Stimulated activated CD8-positive, alpha-beta memory T cell treated with anti-CD3 and anti-CD28 coated beads, Interleukin-7, amount 100 ng/mL, for 4 hours (primary cell): ENCODE results near the gene PPFIA3.
A peak's percentile ranks its signal among the peaks of the same experiment; 100 is the strongest.
"Not testable (repeated sequence)": the region's sequence is repeated elsewhere in the genome, so short reads cannot be mapped to it uniquely, and the experiment has no call there.

ENCODE experiments used
- DNase-seq, 2 donors: peaks; one replicate each; pipeline ENCODE4 v3.0.0-alpha.2; 2020; ENCODE audit warnings: low read depth in 2 of 2

The PPFIA3 gene

DNA sequence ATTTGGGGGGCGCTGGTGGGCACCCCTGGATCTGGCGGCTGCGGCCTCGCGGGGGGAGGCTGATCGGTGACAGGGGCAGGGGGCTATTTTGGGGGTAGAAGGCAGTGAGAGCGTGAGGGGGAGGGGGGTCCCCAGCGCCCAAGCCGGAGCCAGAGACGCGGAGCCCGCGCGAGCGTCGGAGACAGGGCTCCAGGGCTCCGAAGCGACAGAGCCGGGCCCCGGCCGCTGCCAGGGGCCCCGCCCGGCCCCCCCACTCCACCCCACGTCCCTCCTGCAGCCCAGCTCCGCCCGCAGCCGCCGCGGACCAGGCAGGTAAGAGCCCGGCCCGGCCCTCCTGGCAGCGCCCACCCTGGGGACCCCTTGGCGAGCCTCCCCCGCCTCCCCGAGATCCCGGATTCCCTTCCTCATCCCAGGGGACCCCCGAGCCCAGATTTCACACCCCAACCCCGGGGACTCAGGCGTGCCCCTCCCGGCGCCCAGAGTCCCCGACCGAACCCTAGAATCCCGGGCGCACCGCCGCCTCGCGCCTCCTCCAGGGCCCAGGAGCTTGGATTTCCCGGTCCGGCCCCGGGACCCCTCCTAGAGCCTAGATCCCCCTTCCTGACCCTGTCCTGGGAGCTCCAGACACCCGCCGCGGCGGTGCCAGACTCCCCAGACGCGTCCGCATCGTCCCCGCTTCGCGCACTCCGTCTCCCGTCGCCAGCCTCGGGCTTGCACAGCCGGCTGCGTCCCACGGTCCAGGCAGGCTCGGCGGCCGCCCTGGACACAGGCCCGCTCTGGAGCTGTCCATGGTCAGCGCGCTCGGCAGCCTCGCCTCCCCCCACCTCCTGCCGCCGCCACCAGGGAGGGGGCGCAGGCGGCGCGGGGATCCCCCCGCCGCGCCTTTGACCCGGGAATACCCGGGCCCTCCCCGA lies at the start of gene PPFIA3:
TSS of gene PPFIA3 (plus strand) at position 134 of the 914 bp plus-strand sequence. CDS start 8,330 bp downstream, outside the sequence.
- DNase-seq, result peak in 1 of 2 donors; percentile 13

DNA sequence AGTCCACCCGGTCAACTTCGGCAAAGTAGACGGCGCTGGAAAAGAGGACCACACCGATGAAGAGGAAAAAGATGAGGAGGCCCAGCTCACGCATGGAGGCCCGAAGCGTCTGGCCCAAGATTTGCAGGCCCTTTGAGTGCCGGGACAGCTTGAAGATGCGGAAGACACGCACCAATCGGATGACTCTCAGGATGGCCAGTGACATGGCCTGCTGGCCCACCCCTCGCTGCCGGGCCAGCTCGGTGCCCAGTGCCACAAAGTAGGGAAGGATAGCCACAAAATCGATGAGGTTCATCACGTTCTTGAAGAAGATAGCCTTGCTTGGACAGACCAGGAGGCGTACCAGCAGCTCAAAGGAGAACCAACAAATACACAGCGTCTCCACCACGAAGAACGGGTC lies 48.9 kb upstream of the PPFIA3 start:
- no peak for DNase-seq

DNA sequence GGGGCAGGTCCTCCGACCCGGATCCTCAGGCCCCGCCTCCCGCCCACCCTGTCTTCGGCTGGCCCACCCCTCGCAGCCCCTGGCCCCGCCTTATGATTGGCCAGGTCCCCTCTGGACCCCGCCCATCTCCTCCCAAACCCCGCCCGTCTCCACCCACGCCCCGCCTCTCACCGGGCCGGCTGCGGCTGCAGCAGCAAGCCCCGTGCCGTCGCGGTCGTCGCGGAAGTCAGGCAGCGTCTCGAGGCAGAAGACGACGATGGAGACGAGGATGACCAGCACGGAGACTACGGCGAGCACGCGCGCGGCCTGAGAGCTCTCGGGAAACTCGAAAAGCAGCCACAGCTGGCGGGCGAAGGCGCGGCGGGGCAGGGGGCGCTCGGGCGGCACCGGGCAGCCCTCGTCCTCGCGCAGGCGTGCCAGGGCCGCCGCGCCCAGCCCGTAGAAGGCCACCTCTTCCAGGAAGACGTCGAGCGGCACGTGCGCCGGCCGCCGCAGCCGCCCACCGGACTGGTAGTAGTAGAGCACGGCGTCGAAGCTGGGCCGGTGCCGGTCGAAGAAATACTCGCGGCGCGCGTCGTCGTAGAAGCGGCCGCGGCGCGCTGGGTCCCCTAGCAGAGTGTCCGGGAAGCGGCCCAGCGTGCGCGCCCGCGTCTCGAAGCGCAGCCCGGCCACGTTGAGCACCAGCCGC lies 47.3 kb upstream of the PPFIA3 start:
- DNase-seq, result peak in 1 of 2 donors; percentile 20

DNA sequence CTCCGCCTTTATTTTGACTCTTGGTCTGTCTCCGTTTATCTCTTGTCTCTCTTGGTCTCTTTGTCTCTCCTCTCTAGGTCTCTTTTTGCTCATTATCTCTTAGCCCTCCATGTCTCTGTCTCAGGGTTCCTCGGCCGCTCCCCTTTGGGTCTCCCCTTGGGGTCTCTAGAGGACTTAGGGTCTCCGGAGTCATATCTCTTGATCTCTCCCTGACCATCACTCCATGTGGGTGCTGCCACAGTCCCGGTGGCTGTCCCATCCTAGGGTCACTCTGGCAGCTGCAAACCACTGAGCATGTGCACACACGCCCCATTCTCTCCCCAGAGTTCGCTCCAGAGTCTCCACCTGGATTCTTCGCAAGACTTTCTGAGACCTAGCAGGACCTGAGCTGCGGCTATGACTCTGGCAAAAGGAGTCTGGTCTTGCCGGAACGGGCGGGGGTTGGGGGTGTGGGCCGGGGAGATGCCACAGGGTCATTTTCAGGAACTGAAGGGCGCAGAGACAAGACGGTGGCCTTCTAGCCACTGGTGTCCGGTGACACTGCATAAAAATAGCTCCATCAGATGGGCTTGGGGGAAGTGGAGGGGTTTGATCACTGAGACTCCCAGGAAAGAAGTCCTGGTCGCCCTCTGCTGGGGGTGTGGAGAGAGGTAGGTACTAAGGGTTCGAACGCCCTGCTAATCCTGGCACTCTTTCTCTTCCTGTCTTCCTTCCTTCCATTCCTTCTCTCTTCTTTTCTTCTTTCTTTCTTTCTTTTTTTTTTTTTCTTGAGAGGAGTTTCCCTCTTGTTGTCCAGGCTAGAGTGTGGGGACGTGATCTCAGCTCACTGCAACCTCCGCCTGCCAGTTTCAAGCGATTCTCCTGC lies 45.6 kb upstream of the PPFIA3 start:
- DNase-seq, result no peak

DNA sequence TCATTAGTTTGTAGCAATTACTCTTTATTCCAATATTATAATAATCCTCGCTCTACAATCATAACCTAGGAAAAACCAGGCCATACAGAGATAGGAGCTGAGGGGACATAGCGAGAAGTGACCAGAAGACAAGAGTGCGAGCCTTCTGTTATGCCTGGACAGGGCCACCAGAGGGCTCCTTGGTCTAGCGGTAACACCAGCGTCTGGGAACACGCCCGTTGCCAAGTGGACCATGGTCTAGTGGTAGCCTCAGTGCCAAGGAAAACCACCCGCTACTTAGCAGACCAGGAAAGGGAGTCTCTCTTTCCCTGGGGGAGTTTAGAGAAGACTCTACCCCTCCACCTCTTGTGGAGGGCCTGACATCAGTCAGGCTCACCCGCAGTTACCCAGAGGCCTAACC lies 44.5 kb upstream of the PPFIA3 start:
- DNase-seq, result not testable (repeated sequence)

DNA sequence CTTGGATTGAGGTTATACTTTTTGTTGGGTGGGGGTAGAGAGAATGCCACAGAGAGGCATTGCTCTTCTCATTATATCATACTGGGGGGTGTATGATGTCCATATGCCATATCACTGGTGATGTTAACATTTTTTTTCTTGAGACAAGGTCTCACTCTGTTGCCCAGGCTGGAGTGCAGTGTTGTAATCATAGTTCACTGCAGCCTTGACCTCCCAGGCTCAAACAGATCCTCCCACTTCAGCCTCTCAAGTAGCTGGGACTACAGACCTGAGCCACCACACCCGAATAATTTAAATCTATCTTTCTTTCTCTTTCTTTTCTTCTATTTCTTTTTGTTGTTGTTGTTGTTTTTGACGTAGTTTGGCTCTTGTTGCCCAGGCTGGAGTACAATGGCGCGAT lies 39.0 kb upstream of the PPFIA3 start:
- DNase-seq, result no peak

DNA sequence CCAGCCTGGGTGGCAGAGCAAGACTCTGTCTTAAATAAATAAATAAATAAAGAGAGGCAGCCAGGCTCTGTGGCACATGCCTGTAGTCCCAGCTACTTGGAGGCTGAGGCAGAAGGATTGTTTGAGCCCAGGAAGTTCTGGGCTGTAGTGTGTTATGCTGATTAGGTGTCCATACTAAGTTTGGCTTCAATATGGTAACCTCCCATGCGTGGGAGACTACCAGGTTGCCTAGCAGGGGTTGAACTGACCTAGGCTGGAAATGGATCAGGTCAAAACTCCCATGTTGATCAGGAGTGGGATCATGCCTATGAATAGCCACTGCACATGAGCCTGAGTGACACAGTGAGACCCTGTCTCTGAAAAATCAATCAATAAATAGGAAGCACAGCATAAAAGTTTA lies 38.1 kb upstream of the PPFIA3 start:
- DNase-seq, result no peak

DNA sequence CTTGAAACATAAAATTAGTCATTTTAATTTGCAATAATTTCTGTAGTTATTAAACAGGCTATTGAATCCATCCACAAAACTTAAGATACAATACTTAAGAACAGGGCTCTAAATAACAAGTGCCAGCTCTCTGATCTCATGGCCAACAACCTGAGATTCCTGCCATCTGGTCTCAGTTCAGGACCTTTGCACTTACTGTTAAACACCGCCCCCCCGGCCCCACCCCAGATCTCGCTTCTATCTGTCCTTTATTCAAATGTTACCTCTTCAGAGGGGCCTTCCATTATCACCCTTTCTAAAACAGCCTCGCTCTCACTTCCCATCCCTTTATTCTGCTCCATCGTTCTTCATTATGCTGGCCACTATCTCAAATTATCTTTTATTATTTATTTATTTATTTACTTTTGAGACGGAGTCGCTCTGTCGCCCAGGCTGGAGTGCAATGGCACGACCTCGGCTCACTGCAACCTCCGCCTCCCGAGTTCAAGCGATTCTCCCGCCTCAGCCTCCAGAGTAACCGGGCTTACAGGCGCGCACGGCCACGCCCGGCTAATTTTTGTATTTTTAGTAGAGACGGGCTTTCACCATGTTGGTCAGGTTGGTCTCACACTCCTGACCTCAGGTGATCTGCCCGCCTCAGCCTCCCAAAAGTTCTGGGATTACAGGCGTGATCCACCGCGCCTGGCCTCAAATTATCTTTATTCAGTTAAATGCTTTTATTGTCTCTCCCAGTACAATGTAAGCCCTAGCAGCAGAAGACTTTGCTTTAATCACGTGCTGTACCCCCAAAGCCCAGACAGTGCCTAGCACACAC lies 34.9 kb upstream of the PPFIA3 start:
- no peak for DNase-seq

DNA sequence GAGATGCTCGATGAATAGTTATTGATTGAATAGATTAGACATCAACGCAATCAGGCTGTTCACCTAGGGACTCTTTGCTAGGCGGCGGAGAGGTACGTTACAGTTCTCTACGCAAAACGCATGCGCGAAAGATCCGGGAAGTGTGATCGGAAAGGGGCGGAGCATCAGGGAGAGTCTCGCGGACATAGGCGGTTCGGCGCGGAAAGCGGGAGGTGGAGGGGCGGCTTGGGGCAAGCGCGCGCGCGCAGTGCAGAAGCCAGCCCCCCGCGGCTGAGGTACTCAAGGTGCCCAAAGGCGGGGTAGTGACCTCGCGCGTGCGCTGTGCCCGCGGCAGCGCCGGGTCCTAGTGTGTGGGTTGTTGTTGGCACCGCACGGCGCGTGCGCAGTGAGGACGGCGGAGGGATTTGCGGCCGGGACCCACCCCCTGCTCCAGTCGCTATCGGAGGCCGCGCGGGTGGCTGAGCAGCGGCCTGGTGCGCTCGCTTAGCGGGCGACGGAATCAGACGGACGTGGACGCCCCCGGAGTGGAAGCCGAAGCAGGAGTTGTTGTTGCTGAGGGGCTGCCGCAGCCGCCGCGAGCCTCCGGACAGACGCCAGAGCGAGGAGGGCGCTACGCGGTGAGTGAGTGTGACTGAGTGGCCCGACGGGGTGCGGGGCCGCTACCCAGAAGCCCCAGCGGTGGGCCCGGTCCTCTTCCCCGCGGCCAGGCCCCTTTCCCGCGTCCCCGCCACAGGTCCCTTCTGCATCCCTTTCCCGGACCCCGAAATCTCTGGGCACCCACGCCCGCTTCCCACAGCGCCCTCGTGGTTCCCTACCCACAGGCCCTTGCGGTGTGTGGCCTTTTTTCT lies 34.1 kb upstream of the PPFIA3 start, which contains the start of gene SNRNP70:
TSS of gene SNRNP70 (plus strand) at position 432 of the 848 bp plus-strand sequence. CDS start 964 bp downstream, outside the sequence.
- peak; percentile 98 to 100 for DNase-seq

DNA sequence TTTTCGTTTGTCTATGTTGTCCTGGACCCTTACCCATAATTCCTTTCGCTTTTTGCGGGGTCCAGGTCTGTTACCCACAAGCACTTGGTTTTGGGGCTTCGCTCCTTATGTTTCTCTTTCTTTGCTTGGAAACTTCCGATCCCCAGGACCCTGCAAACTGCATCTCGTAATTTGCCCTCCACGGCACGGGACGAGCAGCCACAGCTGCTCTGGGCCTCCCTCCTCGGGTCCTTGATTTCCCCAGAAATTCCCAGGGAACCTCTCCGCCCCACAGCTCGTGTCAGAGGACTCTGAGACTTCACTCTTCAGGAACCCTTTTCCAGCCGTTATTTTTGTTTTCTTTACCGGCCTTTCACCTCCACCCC lies 33.5 kb upstream of the PPFIA3 start:
- DNase-seq, result no peak

DNA sequence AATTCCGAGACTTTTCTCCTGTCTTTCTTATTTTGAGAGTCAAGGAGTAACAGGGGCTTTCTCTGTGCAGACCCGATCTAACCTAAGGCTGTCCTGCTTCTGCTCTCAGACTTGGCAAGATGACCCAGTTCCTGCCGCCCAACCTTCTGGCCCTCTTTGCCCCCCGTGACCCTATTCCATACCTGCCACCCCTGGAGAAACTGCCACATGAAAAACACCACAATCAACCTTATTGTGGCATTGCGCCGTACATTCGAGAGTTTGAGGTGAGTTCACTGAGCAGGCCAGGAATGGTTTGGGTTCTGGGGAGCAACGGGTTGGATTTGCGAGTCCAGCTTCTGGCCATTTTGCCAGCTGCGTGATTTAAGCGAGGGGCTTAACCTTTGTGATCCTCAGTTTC lies 33.0 kb upstream of the PPFIA3 start:
- no peak for DNase-seq

DNA sequence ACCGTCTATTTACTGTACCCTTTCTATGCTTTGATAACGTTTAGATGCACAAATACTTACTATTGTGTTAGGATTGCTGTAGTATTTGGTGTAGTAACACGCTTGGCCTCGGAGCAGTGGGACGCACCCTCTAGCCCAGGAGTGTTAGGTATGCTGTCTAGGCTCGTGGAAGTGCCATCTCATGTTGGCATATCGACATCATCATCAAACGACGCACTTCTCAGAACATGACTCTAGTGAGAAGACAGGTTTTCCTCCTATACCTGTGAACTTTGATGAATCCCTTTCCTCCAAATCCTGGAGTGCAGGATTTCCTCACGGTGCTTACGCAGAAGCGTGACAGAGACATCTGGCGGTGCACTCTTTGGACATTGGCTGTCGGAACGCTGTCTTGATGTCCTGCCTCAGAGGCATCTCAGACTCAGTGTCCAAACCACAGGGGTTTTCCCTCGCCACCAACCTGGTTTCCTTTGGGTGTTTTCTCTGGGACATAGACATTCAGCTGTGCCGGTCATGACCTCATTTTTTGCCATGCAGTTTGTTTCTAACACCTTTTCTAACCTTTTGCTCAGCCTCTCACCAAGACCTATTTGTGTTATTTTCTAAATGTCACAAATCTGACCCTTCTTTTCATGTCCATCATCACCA lies 27.8 kb upstream of the PPFIA3 start:
- DNase-seq, result no peak

DNA sequence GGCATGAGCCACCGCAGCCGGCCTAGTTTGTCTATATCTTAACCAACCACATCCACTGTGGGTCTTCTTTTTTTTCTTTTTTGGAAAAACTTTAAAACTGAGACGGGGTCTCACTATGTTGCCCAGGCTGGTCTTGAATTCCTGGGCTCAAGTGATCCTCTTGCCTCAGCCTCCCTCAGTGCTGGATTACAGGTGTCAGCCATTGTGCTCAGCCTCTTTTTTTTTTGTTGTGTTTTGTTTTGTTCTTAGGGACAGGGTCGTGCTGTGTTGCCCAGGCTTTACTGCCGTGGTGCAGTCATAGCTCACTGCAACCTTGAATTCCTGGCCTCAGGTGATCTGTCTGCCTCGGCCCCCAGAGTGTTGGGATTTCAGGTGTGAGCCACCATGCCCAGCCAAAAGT lies 26.7 kb upstream of the PPFIA3 start:
- no peak for DNase-seq

DNA sequence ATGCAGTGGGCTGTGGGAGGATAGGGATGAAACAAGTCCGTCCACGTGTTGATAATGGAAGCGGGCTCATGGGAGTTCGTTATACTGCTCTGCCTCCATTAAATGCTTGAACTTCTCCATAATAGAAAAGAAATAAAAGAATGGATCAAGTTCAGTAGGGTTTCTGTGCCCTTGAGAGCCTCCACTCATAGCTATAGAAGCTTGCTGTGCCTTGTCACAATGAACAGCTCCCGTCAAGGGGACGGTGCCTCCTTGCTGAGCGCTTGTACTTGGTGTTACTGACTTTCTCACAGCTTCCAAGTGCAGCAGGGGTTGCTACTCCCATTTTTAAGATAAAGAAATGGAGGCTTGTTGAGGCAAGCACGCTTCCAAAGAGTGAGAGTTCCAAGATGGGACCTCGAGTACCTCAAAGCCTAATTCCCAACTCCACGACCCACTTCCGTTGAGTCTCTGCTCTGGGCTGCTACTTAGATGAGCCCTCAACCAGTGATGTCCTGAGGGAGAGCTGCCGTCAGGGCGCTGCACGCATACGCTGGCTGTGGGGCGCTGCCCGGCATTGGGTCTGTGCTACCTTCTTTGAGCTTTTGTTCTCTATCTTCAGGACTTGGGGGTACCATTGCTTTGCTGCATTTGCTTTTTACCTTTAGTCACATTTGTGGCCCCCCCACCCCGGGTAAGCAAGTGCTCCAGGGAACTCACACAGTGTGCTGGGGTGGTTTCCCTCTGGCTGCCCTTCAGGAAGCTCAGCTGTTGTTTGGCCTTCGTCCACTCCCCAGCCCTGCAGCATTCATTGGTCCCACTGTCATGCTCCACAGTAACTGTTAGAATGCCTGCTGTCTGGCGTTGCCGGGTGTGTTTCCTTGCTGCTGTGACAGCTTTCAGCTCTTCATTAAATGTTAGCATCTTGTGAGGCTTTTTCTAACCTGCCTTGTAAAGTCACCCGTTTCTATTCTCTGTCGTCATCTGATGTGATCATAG lies 24.6 kb upstream of the PPFIA3 start:
- DNase-seq, result no peak

DNA sequence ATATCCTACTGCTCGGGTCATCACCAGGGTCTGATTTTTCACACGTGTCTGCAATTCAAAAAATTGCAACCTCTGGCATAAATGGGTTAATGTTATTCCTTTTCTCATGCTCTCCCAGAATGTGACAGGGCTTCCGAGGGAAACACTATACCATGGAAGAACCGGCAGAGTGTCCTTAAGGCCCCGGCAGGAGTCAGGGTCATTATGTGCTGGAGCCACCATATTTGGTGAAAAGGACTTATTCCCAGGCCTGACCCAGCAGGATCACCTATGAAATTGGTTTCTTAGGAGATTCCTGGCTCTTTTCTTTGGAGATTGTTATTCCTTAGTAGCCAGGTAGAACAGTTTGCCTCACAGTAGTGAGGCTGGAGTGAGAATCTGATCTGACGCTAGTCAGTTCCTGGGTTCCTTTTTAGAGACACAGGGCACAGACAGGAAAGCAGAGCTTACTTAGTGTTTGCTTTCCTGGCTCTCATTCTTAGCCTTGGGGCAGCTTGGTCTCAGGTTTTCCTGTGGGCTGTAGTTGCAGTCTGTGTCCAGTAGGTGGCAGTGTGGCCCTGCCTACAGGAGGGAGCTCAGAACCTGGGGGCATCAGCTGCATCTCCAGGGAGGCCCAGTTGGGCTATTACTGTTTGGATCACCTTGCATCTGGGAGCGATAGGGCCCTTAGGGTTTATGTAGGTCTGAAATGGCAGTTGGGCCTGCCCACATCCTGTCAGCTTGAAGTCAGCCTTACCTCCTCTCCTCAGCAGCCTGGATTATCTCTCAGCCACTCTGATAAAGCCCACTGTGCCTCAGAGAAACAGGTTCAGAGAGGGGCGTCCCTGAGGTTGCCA lies 21.7 kb upstream of the PPFIA3 start:
- peak; percentile 50 to 62 for DNase-seq

DNA sequence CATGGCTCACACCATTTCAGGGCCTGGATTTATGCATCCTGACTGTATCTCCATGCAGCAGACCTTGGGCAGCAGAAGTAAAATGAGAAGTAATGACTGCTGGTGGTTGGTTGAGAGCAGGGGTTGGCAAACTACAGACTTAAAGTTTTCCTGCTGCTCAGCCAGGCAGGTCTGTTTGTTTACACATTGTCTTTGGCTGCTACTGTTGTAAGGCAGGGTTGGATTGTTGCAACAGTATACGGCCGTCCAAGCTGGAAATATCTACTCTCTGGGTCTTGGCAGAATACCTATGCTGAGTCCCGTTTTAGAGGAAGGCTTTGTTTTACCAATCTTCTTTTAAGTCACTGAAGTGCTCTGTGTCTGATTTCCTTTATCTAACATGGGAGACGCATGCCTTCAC lies 20.5 kb upstream of the PPFIA3 start:
- DNase-seq, result no peak

DNA sequence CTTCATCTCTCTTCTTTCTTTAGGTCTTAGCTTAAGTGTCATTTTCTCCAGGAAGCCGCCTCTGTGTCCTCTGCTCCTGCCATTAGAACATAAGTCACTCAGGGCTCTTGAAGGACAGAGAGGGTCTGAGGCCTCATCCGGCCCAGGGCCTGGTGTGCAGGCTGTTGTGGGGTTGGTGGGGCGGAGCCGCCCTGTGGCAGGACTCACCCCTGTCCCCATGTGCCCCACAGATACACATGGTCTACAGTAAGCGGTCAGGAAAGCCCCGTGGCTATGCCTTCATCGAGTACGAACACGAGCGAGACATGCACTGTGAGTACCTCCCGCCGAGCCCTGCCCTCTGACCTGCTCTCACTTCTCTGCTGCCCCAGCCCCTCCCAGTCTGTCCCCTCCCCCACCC lies 18.2 kb upstream of the PPFIA3 start:
- DNase-seq, result no peak

DNA sequence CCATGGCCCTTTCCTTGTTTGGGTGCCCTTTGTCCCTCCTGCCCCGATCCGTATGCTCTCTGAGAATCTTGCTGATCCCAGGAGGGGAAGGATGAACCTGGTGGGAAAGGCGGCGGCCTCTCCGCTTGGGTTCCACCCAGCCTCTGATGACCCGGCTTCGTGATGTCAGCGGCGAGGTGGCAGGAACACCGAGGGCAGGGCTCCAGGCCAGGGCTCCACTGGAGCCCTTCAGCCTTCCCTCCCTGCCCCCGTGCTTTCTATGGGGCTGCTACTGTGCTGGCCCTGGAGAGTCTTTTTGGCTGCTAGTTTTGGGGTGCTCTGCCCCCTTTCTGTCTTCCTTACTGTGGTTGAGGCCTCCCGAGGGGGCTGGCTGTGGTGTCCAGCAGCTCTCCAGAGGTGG lies 17.0 kb upstream of the PPFIA3 start:
- DNase-seq, result no peak
